BE2C (cell line): ENCODE results near the gene ANK3.

ENCODE experiments used
- DNase-seq: peaks from one replicate; pipeline ENCODE4 v3.0.0-alpha.2; 2020
- H3K27me3 ChIP-seq: fragments of 250-450 bp; sonication (Bioruptor Pico); 2 replicates; pipeline ENCODE4 v1.5.1; 2020; ENCODE audit warnings: mild to moderate bottlenecking
- H3K36me3 ChIP-seq: fragments of 250-450 bp; sonication (Bioruptor Pico); 2 replicates; pipeline ENCODE4 v1.5.1; 2020; ENCODE audit warnings: mild to moderate bottlenecking
- H3K4me1 ChIP-seq: fragments of 250-450 bp; sonication (Bioruptor Pico); 2 replicates; pipeline ENCODE4 v1.5.1; 2020
- H3K4me3 ChIP-seq: 2 replicates; pipeline ENCODE4 v1.5.1; 2011; ENCODE audit warnings: low read depth, low read length
- H3K9me3 ChIP-seq: fragments of 250-450 bp; sonication (Bioruptor Pico); 2 replicates; pipeline ENCODE4 v1.5.1; 2020
- CTCF ChIP-seq: IDR thresholded peaks from 2 replicates; pipeline ENCODE4 v1.5.1; 2012; ENCODE audit warnings: mild to moderate bottlenecking, low read depth, low read length

Gene ANK3

GRCh38 chr10:60140651-60141632 is 248.7 kb downstream of the ANK3 start:
- Histone ChIP-seq H3K4me1 (no peaks in the 10 kb centered on the region), H3K4me3 (no peak overlapping the region), H3K36me3 (no peaks in the 10 kb centered on the region), H3K27me3 (no peaks in the 10 kb centered on the region), H3K9me3 (no peaks in the 10 kb centered on the region)
- no peak for DNase-seq
- TF ChIP-seq CTCF: no peak

GRCh38 chr10:60139798-60140566 is 249.7 kb downstream of the ANK3 start:
- no peak overlapping the region for H3K4me3 ChIP-seq
- no peaks in the 10 kb centered on the region for H3K9me3 ChIP-seq
- no peaks in the 10 kb centered on the region for H3K36me3 ChIP-seq
- DNase-seq: no peak
- H3K4me1 ChIP-seq: no peaks in the 10 kb centered on the region
- TF ChIP-seq CTCF: no peak
- no peaks in the 10 kb centered on the region for H3K27me3 ChIP-seq

GRCh38 chr10:60139290-60139689 is 250.4 kb downstream of the ANK3 start:
- DNase-seq: no peak
- no peaks in the 10 kb centered on the region for H3K36me3 ChIP-seq
- no peaks in the 10 kb centered on the region for H3K4me1 ChIP-seq
- H3K9me3 ChIP-seq: no peaks in the 10 kb centered on the region
- TF ChIP-seq CTCF: no peak
- H3K27me3 ChIP-seq: no peaks in the 10 kb centered on the region
- no peak overlapping the region for H3K4me3 ChIP-seq

GRCh38 chr10:60138842-60139241 is 250.8 kb downstream of the ANK3 start:
- Histone ChIP-seq H3K9me3 (no peaks in the 10 kb centered on the region), H3K27me3 (no peaks in the 10 kb centered on the region), H3K4me1 (no peaks in the 10 kb centered on the region), H3K4me3 (no peak overlapping the region), H3K36me3 (no peaks in the 10 kb centered on the region)
- no peak for TF ChIP-seq CTCF
- no peak for DNase-seq

- Histone ChIP-seq H3K27me3 (no peaks in the 10 kb centered on the region), H3K9me3 (no peaks in the 10 kb centered on the region), H3K4me1 (no peaks in the 10 kb centered on the region), H3K36me3 (no peaks in the 10 kb centered on the region), H3K4me3 (no peak overlapping the region)
- DNase-seq: no peak
- TF ChIP-seq CTCF: no peak
These were observed 251.6 kb downstream of the ANK3 start for GRCh38 chr10:60138026-60138425.
